Mesenchymal stem cell (in vitro differentiated cells and primary cell): ENCODE measurements around the gene GPR42.
"Not testable (repeated sequence)": the region's sequence is repeated elsewhere in the genome, so short reads cannot be mapped to it uniquely, and the experiment has no call there.

Experiments used
- DNase-seq: peaks from one replicate; pipeline ENCODE4 v3.0.0-alpha.2; 2013
- H2AFZ ChIP-seq: one replicate; pipeline ENCODE4 v1.6.1; 2013; ENCODE audit warnings: low read depth, mild to moderate bottlenecking, control low read depth, inconsistent platforms, low read length, moderate library complexity
- H2AK5ac ChIP-seq: 2 replicates; pipeline ENCODE4 v1.6.1; 2013; ENCODE audit warnings: low read length, moderate library complexity, mild to moderate bottlenecking, inconsistent platforms; ENCODE audit not compliant: severe bottlenecking
- H2BK120ac ChIP-seq: one replicate; pipeline ENCODE4 v1.6.1; 2013; ENCODE audit warnings: low read depth, mild to moderate bottlenecking, inconsistent platforms, low read length, moderate library complexity
- H2BK12ac ChIP-seq, 2 experiments: one replicate each; pipeline ENCODE4 v1.6.1; 2013; ENCODE audit warnings: inconsistent platforms in 2 of 2, low read length in 2 of 2, mild to moderate bottlenecking in 2 of 2, moderate library complexity in 2 of 2, control low read depth in 1 of 2
- H2BK15ac ChIP-seq: one replicate; pipeline ENCODE4 v1.6.1; 2013; ENCODE audit warnings: mild to moderate bottlenecking, low read depth, inconsistent platforms; ENCODE audit not compliant: poor library complexity, severe bottlenecking
- H2BK5ac ChIP-seq: 2 replicates; pipeline ENCODE4 v1.6.1; 2013; ENCODE audit warnings: low read depth, mild to moderate bottlenecking, low read length, control low read depth, inconsistent platforms; ENCODE audit not compliant: poor library complexity, severe bottlenecking
- H3K14ac ChIP-seq, 2 experiments: one replicate each; pipeline ENCODE4 v1.6.1; 2013; ENCODE audit warnings: inconsistent platforms in 2 of 2, low read length in 2 of 2, control low read depth in 1 of 2, mild to moderate bottlenecking in 1 of 2, moderate library complexity in 1 of 2
- H3K18ac ChIP-seq, 2 experiments: one replicate each; pipeline ENCODE4 v1.6.1; 2013; ENCODE audit warnings: inconsistent platforms in 2 of 2, low read length in 2 of 2, control low read depth in 1 of 2, low read depth in 1 of 2, mild to moderate bottlenecking in 1 of 2
- H3K23ac ChIP-seq, 2 experiments: one replicate each; pipeline ENCODE4 v1.6.1; 2013; ENCODE audit warnings: inconsistent platforms in 2 of 2, low read length in 2 of 2, mild to moderate bottlenecking in 2 of 2, moderate library complexity in 2 of 2, control low read depth in 1 of 2
- H3K27ac ChIP-seq: 2 replicates; pipeline ENCODE4 v1.5.1; 2013; ENCODE audit warnings: mild to moderate bottlenecking, moderate library complexity, low read length, control low read depth, inconsistent platforms; ENCODE audit not compliant: poor library complexity, severe bottlenecking
- H3K27me3 ChIP-seq, 2 experiments: 2 replicates each; pipeline versions ENCODE4 v1.6.1 to v1.7.0; 2013; ENCODE audit warnings: low read length in 2 of 2, mild to moderate bottlenecking in 2 of 2, moderate library complexity in 2 of 2, control low read depth in 1 of 2, inconsistent platforms in 1 of 2; ENCODE audit not compliant: control insufficient read depth in 1 of 2, insufficient read depth in 1 of 2
- H3K36me3 ChIP-seq, 2 experiments: 2 replicates each; pipeline versions ENCODE4 v1.6.1 to v1.7.0; 2013; ENCODE audit warnings: low read length in 2 of 2, control low read depth in 1 of 2, inconsistent platforms in 1 of 2, low read depth in 1 of 2, mild to moderate bottlenecking in 1 of 2; ENCODE audit not compliant: insufficient read depth in 2 of 2, control insufficient read depth in 1 of 2
- H3K4ac ChIP-seq, 2 experiments: one replicate each; pipeline ENCODE4 v1.6.1; 2013; ENCODE audit warnings: inconsistent platforms in 2 of 2, low read length in 2 of 2, mild to moderate bottlenecking in 2 of 2, moderate library complexity in 2 of 2, control low read depth in 1 of 2, low read depth in 1 of 2
- H3K4me1 ChIP-seq: 2 replicates; pipeline ENCODE4 v1.6.1; 2013; ENCODE audit warnings: low read depth, low read length, control low read depth; ENCODE audit not compliant: control insufficient read depth, insufficient read depth
- H3K4me2 ChIP-seq: 2 replicates; pipeline ENCODE4 v1.6.1; 2013; ENCODE audit warnings: low read length, mild to moderate bottlenecking, inconsistent platforms; ENCODE audit not compliant: poor library complexity, severe bottlenecking
- H3K4me3 ChIP-seq, 2 experiments: 2 replicates each; pipeline versions ENCODE4 v1.5.1 to v1.7.0; 2013; ENCODE audit warnings: low read length in 2 of 2, mild to moderate bottlenecking in 2 of 2, control low read depth in 1 of 2, low read depth in 1 of 2; ENCODE audit not compliant: insufficient read depth in 1 of 2
- H3K79me1 ChIP-seq: replicated peaks from 2 replicates; pipeline ENCODE4 v1.6.1; 2013; ENCODE audit warnings: mild to moderate bottlenecking, control low read depth, low read length, inconsistent platforms; ENCODE audit not compliant: poor library complexity, severe bottlenecking
- H3K9ac ChIP-seq: 2 replicates; pipeline ENCODE4 v1.7.0; 2013; ENCODE audit warnings: mild to moderate bottlenecking, low read length, moderate library complexity
- H3K9me3 ChIP-seq: 2 replicates; pipeline ENCODE4 v1.7.0; 2013; ENCODE audit warnings: mild to moderate bottlenecking, low read length; ENCODE audit not compliant: control insufficient read depth
- H4K8ac ChIP-seq: one replicate; pipeline ENCODE4 v1.6.1; 2013; ENCODE audit warnings: inconsistent platforms, mild to moderate bottlenecking, low read length, moderate library complexity
- H4K91ac ChIP-seq: one replicate; pipeline ENCODE4 v1.6.1; 2013; ENCODE audit warnings: mild to moderate bottlenecking, low read length, inconsistent platforms
- WGBS: methylation state at CpG from one replicate; pipeline ENCODE4 v1.1.7; 2013; ENCODE audit warnings: mixed read lengths; 5-methylcytosine and 5-hydroxymethylcytosine counted together

Gene GPR42

DNA sequence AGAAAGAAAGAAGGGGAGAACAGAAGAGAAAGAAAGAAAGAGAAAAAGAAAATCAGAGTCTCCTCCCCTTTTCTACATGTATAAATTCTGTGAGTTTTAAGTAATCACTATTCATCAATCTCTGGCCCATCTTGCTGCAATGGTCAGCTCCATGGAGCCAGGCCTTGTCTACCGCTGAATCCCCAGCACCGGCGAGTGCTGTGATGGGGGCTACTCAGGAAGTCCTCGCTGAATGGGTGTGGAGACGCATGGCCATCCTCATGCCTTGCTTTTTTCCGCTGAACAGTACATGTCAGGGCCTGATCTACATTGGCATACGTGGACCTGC is 29.9 kb downstream of the GPR42 start:
- H3K9me3 ChIP-seq = no peaks in the 10 kb centered on the region
- H3K4me1 ChIP-seq = no peaks in the 10 kb centered on the region
- H3K36me3 ChIP-seq = no peaks in the 10 kb centered on the region
- H2AFZ ChIP-seq = no peak overlapping the region
- DNase-seq = no peak
- no peak overlapping the region for H2BK120ac ChIP-seq
- no peak overlapping the region for H2BK12ac ChIP-seq
- no peak overlapping the region for H3K27ac ChIP-seq
- H3K4me2 ChIP-seq = no peak overlapping the region
- H2AK5ac ChIP-seq = no peak overlapping the region
- no peak overlapping the region for H4K91ac ChIP-seq
- H3K27me3 ChIP-seq = peaks cover 0 to 5% of the 10 kb centered on the region in 2 experiments
- H3K4ac ChIP-seq = no peak overlapping the region
- no peak overlapping the region for H3K9ac ChIP-seq
- H4K8ac ChIP-seq = no peak overlapping the region
- H3K4me3 ChIP-seq = no peak overlapping the region
- no peak overlapping the region for H3K23ac ChIP-seq
- 91% methylated on average over 7 of the region's 7 CpGs for WGBS
- no peak overlapping the region for H3K18ac ChIP-seq
- no peak overlapping the region for H3K14ac ChIP-seq
- H2BK15ac ChIP-seq = no peak overlapping the region
- no peaks in the 10 kb centered on the region for H3K79me1 ChIP-seq
- H2BK5ac ChIP-seq = no peak overlapping the region

DNA sequence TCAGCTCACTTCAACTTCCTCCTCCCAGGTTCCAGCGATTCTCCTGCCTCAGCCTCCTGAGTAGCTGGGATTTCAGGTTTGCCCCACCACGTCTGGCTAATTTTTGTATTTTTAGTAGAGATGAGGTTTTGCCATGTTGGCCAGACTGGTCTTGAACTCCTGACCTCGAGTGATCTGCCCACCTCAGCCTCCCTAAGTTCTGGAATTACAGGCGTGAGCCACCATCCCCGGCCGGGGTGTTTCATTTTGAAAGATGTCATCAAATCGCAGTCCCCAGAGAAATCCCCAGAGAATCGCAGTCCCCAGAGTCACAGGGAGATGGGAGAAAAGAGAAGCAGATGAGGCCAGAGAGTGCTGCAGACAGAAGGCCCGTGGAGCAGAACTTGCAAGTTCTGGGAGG is 30.5 kb downstream of the GPR42 start:
- H2AFZ ChIP-seq, H3K4me3 ChIP-seq, H3K36me3 ChIP-seq, H2BK12ac ChIP-seq, H3K79me1 ChIP-seq, H3K14ac ChIP-seq, H3K18ac ChIP-seq, H3K23ac ChIP-seq, H3K4ac ChIP-seq, H4K8ac ChIP-seq, H2AK5ac ChIP-seq, H3K4me2 ChIP-seq, H3K4me1 ChIP-seq, DNase-seq, H2BK120ac ChIP-seq, H4K91ac ChIP-seq, H3K9ac ChIP-seq, H3K27me3 ChIP-seq, H2BK5ac ChIP-seq, H2BK15ac ChIP-seq, H3K9me3 ChIP-seq, H3K27ac ChIP-seq: not testable (repeated sequence)
- WGBS = 83% methylated on average over 8 of the region's 9 CpGs

DNA sequence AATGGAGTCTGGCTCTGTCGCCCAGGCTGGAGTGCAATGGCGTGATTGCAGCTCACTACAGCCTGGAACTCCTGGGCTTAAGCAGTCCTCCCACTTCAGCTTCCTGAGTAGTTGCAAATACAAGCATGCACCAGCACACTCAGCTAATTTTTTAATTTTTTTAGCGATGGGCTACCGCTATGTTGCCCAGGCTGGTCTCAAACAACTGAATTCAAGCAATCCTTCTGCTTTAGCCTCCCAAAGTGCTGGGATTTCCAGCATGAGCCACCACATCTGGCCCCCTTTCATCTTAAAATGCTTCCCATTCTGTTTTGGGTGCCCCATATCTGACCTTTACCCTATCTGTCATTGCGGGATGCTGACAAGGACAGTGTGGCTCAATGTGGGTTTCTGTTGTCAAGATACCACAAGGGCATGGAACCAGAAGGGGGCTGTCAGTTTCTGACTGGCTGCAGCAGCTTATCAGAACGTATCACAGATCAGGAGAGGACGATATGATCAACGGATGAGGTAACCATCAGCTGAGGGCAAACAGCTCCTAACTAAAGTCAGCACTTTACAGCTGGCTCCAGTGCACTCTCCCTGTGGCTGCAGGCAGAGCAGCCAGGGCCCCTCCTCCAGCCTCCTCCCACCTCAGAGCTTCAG is 32.4 kb downstream of the GPR42 start:
- H2BK120ac ChIP-seq = no peak overlapping the region
- H3K9me3 ChIP-seq = no peaks in the 10 kb centered on the region
- no peak overlapping the region for H3K18ac ChIP-seq
- H2AFZ ChIP-seq = no peak overlapping the region
- peaks cover 0 to 5% of the 10 kb centered on the region in 2 experiments for H3K27me3 ChIP-seq
- H4K91ac ChIP-seq = peak overlapping the region; percentile 18
- no peak overlapping the region for H4K8ac ChIP-seq
- no peak overlapping the region for H2BK5ac ChIP-seq
- no peak overlapping the region for H3K4me2 ChIP-seq
- H3K23ac ChIP-seq = no peak overlapping the region
- no peak overlapping the region for H3K4me3 ChIP-seq
- H3K4me1 ChIP-seq = no peaks in the 10 kb centered on the region
- no peak for DNase-seq
- H3K4ac ChIP-seq = no peak overlapping the region
- no peak overlapping the region for H2BK15ac ChIP-seq
- no peak overlapping the region for H3K27ac ChIP-seq
- no peak overlapping the region for H2AK5ac ChIP-seq
- H3K9ac ChIP-seq = no peak overlapping the region
- no peak overlapping the region for H2BK12ac ChIP-seq
- 75% methylated on average over 8 of the region's 8 CpGs for WGBS
- no peak overlapping the region for H3K14ac ChIP-seq
- no peaks in the 10 kb centered on the region for H3K79me1 ChIP-seq
- no peaks in the 10 kb centered on the region for H3K36me3 ChIP-seq

DNA sequence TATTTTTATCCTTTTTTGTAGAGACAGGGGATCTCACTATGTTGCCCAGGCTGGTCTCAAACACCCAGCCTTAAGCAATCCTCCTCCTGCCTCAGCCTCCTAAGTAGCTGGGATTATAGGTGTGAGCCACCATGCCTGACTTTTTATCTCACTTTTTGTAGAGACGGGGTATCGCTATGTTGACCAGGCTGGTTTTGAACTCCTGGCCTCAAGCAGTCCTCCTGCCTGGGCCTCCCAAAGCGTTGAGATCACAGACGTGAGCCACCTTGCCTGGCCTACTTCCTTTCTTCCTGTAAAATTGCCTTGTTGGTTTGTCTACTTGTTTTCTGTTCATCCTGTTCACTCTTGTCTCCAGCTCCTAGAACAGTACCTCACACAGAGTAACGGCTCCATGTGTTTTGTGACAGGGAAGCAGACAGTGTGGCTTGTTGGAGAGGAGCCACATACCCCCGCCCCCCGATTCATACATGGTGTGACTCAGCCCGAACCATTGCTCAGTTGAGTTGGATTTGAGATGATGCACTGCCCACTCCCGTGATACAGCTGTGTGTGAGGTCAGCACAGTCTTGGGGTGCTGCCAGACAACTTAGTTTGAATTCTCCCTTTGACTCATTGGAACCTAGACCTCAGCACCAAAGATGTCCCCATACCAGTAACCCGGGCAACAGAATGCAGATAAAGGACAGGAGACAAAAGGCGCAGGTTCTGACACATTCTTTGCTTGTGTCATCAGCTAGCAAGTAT is 34.2 kb downstream of the GPR42 start:
- H3K79me1 ChIP-seq = no peaks in the 10 kb centered on the region
- peaks cover 0 to 8% of the 10 kb centered on the region in 2 experiments for H3K27me3 ChIP-seq
- 72% methylated on average over 11 of the region's 11 CpGs for WGBS

More for the DNA sequence above, 34.2 kb downstream of the GPR42 start:
- Histone ChIP-seq H3K4ac (no peak overlapping the region), H3K36me3 (no peaks in the 10 kb centered on the region), H2AK5ac (no peak overlapping the region), H3K9ac (peak overlapping the region; percentile 51), H3K27ac (no peak overlapping the region), H4K8ac (no peak overlapping the region), H3K9me3 (no peaks in the 10 kb centered on the region), H3K23ac (no peak overlapping the region), H3K18ac (no peak overlapping the region), H3K4me3 (no peak overlapping the region), H3K4me2 (no peak overlapping the region), H2BK120ac (no peak overlapping the region), H2BK15ac (no peak overlapping the region), H4K91ac (no peak overlapping the region), H3K14ac (no peak overlapping the region), H3K4me1 (no peaks in the 10 kb centered on the region), H2BK12ac (no peak overlapping the region), H2AFZ (no peak overlapping the region), H2BK5ac (no peak overlapping the region)
- DNase-seq = peak; percentile 90
